Epithelial cell of proximal tubule (primary cell): ENCODE results near the gene CADPS. TPM values are rescaled to one million over a fixed set of nuclear protein-coding genes. Genes with fewer than 3 reads are reported as not detected.

Experiments
- DNase-seq: peaks from one replicate; pipeline ENCODE4 v3.0.0-alpha.2; 2011; ENCODE audit warnings: low read depth
- H3K4me3 ChIP-seq: 2 replicates; pipeline ENCODE4 v1.5.1; 2011; ENCODE audit warnings: low read depth, mild to moderate bottlenecking, low read length
- total RNA-seq: library from RNA; depleted of rRNA; stranded (reverse); fragments of >200 nt; gene quantifications from 2 replicates; pipeline ENCODE4 v1.2.3, GENCODE V29; 2015
- TF ChIP-seq, protein P1 (sequence below): conservative IDR thresholded peaks from 2 replicates; pipeline ENCODE4 v1.5.1; 2012; ENCODE audit warnings: low read depth, mild to moderate bottlenecking, low read length

Gene CADPS
- total RNA-seq, 1 donor from 2014 or later, result not detected

DNA sequence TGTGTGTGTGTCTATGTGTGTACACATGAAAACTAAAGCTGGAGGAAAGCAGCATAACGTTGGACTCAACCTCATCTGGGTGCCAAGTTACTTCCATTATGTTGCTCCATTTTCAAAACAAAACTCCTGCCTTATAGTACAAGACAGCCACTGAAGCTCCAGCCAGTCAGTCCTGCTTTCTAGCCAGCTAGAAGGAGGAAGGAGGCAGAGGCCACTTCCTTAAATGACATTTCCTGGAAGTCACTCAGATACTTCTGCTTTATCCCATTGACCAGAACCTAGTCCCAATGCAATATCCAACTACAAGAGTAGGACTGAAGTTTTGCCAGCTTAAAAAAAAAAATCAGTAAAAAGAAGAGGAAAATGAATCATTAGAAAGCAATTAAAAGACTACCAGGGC lies 31.7 kb downstream of the CADPS start:
- H3K4me3 ChIP-seq, result no peak overlapping the region
- DNase-seq, result no peak
- TF ChIP-seq, protein P1, sequence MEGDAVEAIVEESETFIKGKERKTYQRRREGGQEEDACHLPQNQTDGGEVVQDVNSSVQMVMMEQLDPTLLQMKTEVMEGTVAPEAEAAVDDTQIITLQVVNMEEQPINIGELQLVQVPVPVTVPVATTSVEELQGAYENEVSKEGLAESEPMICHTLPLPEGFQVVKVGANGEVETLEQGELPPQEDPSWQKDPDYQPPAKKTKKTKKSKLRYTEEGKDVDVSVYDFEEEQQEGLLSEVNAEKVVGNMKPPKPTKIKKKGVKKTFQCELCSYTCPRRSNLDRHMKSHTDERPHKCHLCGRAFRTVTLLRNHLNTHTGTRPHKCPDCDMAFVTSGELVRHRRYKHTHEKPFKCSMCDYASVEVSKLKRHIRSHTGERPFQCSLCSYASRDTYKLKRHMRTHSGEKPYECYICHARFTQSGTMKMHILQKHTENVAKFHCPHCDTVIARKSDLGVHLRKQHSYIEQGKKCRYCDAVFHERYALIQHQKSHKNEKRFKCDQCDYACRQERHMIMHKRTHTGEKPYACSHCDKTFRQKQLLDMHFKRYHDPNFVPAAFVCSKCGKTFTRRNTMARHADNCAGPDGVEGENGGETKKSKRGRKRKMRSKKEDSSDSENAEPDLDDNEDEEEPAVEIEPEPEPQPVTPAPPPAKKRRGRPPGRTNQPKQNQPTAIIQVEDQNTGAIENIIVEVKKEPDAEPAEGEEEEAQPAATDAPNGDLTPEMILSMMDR, result no peak

DNA sequence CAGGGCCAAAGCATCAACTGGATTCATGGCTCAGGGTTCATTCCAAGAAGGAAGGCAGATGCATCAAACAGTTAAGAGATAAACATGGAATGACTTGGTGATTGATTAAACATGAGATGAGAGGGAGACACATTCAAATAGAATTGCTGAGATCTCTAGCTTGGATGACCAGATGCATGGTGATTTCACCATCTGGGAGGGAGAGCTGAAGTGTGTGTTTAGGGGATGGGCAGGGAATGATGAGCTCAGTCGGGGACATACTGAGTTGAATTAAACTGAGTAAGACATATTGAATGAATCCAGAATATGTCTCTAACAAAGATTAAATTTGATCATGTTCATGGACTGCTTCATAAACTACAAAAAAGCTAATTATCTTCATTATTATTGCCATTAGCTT lies 35.5 kb downstream of the CADPS start:
- DNase-seq, result no peak
- TF ChIP-seq, protein P1, result no peak
- no peak overlapping the region for H3K4me3 ChIP-seq

DNA sequence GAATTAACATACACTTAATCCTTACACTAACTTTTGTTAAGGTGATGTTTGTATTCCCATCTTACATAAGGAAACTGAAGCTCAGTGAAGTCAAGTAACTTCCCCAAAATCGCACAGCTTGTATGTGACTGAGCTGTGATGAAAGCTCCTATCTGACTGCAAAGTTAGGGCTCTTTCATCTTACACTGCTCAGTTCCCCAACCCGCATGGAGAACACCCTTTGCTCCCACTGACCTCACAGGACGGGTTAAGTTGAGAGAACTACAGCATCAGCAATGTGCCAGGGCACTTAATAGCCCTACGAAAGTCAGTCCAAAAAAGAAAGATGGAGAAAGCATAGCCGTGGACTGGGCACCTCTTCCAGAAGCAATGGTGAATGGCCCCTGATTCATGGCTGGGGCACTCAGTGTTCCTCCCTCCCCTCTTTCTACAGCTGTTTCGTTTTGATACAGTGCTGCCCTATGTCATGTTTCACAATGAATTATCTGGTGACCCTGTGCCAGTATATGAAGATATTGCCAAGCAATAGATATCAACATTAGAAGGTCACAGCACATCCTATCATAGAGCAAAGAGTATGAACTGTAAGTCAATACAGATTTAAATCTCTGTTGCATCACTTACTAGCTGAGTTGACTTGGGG lies 38.0 kb downstream of the CADPS start:
- TF ChIP-seq, protein P1, result no peak

GRCh38 chr3:62835554-62836236 lies 39.5 kb downstream of the CADPS start:
- TF ChIP-seq, protein P1, result no peak
- no peak for DNase-seq
- no peak overlapping the region for H3K4me3 ChIP-seq

More for the DNA sequence above, 38.0 kb downstream of the CADPS start:
- no peak overlapping the region for H3K4me3 ChIP-seq
- DNase-seq, result no peak

GRCh38 chr3:62833538-62833937 lies 41.7 kb downstream of the CADPS start:
- no peak for DNase-seq
- H3K4me3 ChIP-seq, result no peak overlapping the region
- TF ChIP-seq, protein P1, result peak; percentile 60

GRCh38 chr3:62832553-62832952 lies 42.7 kb downstream of the CADPS start:
- H3K4me3 ChIP-seq, result no peak overlapping the region
- no peak for DNase-seq
- TF ChIP-seq, protein P1, result no peak
